Vagina (tissue), 2 donors: ENCODE measurements around the gene NACAD.

Source experiments
- POLR2A ChIP-seq, 2 donors: fragments of 450-650 bp; IDR thresholded peaks; one replicate each; pipeline ENCODE4 v1.6.1; 2017; ENCODE audit warnings: antibody characterized with exemption in 2 of 2, mild to moderate bottlenecking in 2 of 2, moderate library complexity in 2 of 2
- POLR2AphosphoS5 ChIP-seq, 2 donors: sonication (generic); formaldehyde crosslinking; IDR thresholded peaks; one replicate each; pipeline ENCODE4 v1.9.0; 2017; ENCODE audit warnings: antibody characterized with exemption in 2 of 2, mild to moderate bottlenecking in 2 of 2, low read depth in 1 of 2; ENCODE audit not compliant: insufficient read depth in 1 of 2

GRCh38 chr7:45089341-45089891 lies 647 bp upstream of the NACAD start:
- TF ChIP-seq POLR2A (IDR thresholded peaks at IDR 0.05) = no peak
- TF ChIP-seq POLR2AphosphoS5 (IDR thresholded peaks at IDR 0.05; ENCODE audit: insufficient read depth in 1 of 2, low read depth in 1 of 2) = peak in 1 of 2 donors; percentile 24
